ENCODE measurements around the gene CUEDC1.

Gene CUEDC1

GRCh38 chr17:57956291-57957119 lies 1.3 kb upstream of the CUEDC1 start:
- Mint-ChIP-seq H3K4me1 (ENCODE audit: low read depth) (peaks cover 19% of the 10 kb centered on the region), H3K4me3 (peak overlapping the region; percentile 63), H3K36me3 (ENCODE audit: low read depth) (no peaks in the 10 kb centered on the region), H3K9me3 (no peaks in the 10 kb centered on the region), H3K27ac (no peak overlapping the region), H3K27me3 (ENCODE audit: low read depth) (peaks cover 69% of the 10 kb centered on the region)

DNA sequence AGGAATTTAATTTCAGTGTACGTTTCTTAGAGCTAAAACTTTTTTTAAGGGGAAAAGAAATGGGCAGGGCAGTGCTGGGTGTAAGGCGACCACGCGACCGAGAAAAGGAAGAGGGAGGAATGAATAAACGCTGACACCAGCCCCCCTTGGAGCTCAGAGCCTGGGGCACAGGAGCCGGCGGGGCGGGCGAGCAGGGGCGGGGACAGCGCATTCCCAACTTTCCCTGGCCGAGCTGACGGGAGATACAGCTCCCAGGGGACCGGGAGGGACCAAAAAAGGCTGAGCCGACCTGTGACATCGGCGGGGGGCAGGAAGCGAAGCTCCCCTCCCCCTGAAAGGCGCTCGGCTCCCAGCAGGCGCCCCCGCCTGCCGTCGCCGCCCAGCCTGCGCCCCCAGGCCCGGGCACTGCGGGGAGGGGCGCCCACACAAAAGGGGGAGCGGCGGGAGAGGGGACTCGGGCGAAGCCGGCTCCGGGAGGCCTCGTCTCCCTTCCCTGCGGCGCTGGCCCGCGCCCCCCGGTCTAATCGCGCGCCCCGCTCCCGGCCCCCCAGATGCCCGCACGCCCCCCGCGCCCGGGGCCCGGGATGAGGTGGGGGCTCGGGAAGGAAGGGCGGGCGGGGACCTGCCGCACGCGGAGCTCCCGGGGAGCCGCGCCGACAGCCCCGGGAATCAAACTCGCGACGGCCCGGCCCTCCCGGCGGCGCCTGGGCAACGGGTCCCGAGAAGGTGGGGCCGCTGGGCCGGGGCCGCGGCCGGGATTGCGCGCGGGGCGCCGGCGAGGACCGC lies 622 bp downstream of the CUEDC1 start:
- Mint-ChIP-seq H3K9me3 (no peaks in the 10 kb centered on the region), H3K27me3 (ENCODE audit: low read depth) (peaks cover 60% of the 10 kb centered on the region), H3K27ac (no peak overlapping the region)

DNA sequence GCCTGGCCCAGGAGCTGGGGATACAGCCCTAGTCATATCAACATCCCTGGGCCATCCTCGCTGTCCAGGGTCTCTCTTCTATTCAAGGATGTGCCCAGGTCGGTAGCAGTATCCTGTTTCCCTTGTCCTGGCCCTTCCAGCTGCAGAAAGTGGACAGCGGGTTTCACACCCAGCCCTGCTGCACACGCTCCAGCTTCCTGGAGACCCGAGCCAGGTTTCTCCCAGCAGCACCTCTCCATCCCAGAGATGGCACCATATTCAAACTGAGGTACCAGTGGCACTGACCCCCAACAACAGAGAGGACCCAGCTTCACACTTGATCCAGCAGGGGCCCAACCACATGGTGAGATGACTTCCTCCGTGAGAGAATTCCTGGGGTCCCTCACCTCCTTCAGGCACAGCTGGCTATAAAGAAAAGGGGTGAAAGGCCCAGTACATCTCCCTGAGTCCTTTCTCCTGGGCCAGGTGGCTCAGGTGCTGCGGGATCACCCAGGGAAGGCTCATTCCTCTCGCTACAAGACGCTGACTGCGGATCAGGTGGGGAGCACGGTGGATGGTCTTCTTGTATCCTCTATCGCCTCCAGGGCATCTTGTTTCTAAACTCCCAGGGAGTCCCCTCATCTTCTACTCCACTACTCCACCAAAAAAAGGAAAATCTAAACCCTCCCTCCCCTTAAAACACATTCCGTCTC lies 1.4 kb downstream of the CUEDC1 start:
- H3K9me3 Mint-ChIP-seq = no peaks in the 10 kb centered on the region
- peaks cover 56% of the 10 kb centered on the region for H3K27me3 Mint-ChIP-seq (ENCODE audit: low read depth)
- H3K4me3 Mint-ChIP-seq = peak overlapping the region; percentile 62

More for the DNA sequence above, 622 bp downstream of the CUEDC1 start:
- Mint-ChIP-seq H3K4me1 (ENCODE audit: low read depth) (peaks cover 30% of the 10 kb centered on the region), H3K36me3 (ENCODE audit: low read depth) (no peaks in the 10 kb centered on the region), H3K4me3 (peak overlapping the region; percentile 62)

DNA sequence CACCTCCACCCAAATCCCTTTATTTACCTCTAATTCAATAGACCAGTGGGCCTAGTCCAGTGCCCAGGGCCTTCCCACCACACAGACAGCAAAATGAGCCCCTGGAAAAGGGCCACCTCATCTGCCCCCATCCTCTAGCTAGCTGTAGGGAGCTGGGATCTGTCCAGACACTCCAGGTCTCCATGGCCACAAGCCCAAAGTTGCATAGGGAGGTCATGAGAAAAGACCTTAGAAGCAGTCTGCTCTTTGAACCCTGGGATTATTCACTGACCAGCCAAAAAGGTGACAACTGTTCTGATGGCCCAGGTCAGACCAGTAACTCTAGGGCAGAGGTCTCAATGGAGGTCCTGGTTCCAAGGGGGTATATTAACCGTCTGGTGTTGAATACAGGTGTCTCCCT lies 2.0 kb downstream of the CUEDC1 start:
- Mint-ChIP-seq H3K36me3 (ENCODE audit: low read depth) (no peaks in the 10 kb centered on the region), H3K4me1 (ENCODE audit: low read depth) (peaks cover 39% of the 10 kb centered on the region), H3K4me3 (no peak overlapping the region), H3K9me3 (no peaks in the 10 kb centered on the region), H3K27me3 (ENCODE audit: low read depth) (peaks cover 61% of the 10 kb centered on the region), H3K27ac (no peak overlapping the region)

More for the DNA sequence above, 1.4 kb downstream of the CUEDC1 start:
- Mint-ChIP-seq H3K36me3 (ENCODE audit: low read depth) (no peaks in the 10 kb centered on the region), H3K27ac (no peak overlapping the region), H3K4me1 (ENCODE audit: low read depth) (peaks cover 34% of the 10 kb centered on the region)

DNA sequence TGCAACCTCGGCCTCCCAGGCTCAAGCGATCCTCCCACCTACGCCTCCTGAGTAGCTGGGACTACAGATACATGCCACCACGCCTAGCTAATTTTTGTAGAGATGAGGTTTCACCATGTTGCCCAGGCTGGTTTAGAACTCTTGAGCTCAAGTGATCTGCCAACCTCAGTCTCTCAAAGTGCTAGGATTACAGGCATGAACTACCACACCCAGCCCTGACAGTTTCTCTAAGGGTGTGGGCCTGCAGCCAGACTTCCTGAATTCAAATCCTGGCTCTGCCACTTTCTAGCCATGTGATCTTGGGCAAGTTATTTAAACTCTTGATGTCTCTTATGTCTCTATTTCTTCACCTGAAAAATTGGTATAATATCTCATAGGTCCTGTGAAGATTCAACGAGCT lies 5.6 kb downstream of the CUEDC1 start:
- Mint-ChIP-seq H3K36me3 (ENCODE audit: low read depth) (peaks cover 1% of the 10 kb centered on the region), H3K4me3 (no peak overlapping the region), H3K4me1 (ENCODE audit: low read depth) (peaks cover 34% of the 10 kb centered on the region), H3K9me3 (no peaks in the 10 kb centered on the region), H3K27ac (no peak overlapping the region), H3K27me3 (ENCODE audit: low read depth) (peaks cover 61% of the 10 kb centered on the region)

GRCh38 chr17:57948555-57949420 lies 6.4 kb downstream of the CUEDC1 start:
- H3K4me3 Mint-ChIP-seq = no peak overlapping the region
- peaks cover 1% of the 10 kb centered on the region for H3K36me3 Mint-ChIP-seq (ENCODE audit: low read depth)
- H3K4me1 Mint-ChIP-seq (ENCODE audit: low read depth) = peaks cover 34% of the 10 kb centered on the region
- H3K27ac Mint-ChIP-seq = peak overlapping the region; percentile 16
- peaks cover 60% of the 10 kb centered on the region for H3K27me3 Mint-ChIP-seq (ENCODE audit: low read depth)
- no peaks in the 10 kb centered on the region for H3K9me3 Mint-ChIP-seq

DNA sequence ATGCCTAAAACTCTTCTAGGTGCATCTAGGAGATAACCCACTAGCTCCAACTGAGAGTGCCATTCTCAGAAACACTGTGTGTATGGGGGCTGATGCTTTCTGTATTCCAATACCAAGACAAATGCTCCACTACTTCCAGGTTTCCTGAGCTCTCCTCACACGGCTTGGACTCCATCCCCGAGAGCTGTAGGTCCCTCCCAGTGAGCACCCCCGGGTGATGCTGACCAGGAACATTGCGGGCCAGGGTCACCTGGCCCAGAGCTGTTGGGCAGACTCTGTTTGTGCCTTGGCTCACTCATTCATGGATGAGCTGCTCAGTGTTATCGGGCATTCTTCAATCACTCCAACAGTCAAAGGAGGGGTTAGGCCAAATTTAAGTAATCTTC lies 7.0 kb downstream of the CUEDC1 start:
- peaks cover 34% of the 10 kb centered on the region for H3K4me1 Mint-ChIP-seq (ENCODE audit: low read depth)
- peaks cover 60% of the 10 kb centered on the region for H3K27me3 Mint-ChIP-seq (ENCODE audit: low read depth)
- no peak overlapping the region for H3K27ac Mint-ChIP-seq
- no peak overlapping the region for H3K4me3 Mint-ChIP-seq
- no peaks in the 10 kb centered on the region for H3K9me3 Mint-ChIP-seq
- H3K36me3 Mint-ChIP-seq (ENCODE audit: low read depth) = peaks cover 1% of the 10 kb centered on the region

- H3K36me3 Mint-ChIP-seq (ENCODE audit: low read depth) = peaks cover 1% of the 10 kb centered on the region
- peak overlapping the region; percentile 74 for H3K4me3 Mint-ChIP-seq
- H3K27ac Mint-ChIP-seq = no peak overlapping the region
- H3K4me1 Mint-ChIP-seq (ENCODE audit: low read depth) = peaks cover 31% of the 10 kb centered on the region
- H3K9me3 Mint-ChIP-seq = no peaks in the 10 kb centered on the region
- peaks cover 57% of the 10 kb centered on the region for H3K27me3 Mint-ChIP-seq (ENCODE audit: low read depth)
Measured at GRCh38 chr17:57947369-57947768, 7.8 kb downstream of the CUEDC1 start.

- peaks cover 1% of the 10 kb centered on the region for H3K36me3 Mint-ChIP-seq (ENCODE audit: low read depth)
- peak overlapping the region; percentile 74 for H3K4me3 Mint-ChIP-seq
- peaks cover 56% of the 10 kb centered on the region for H3K27me3 Mint-ChIP-seq (ENCODE audit: low read depth)
- peak overlapping the region; percentile 8 for H3K27ac Mint-ChIP-seq
- H3K4me1 Mint-ChIP-seq (ENCODE audit: low read depth) = peaks cover 31% of the 10 kb centered on the region
- H3K9me3 Mint-ChIP-seq = no peaks in the 10 kb centered on the region
Measured at GRCh38 chr17:57946798-57947358, 8.3 kb downstream of the CUEDC1 start.

DNA sequence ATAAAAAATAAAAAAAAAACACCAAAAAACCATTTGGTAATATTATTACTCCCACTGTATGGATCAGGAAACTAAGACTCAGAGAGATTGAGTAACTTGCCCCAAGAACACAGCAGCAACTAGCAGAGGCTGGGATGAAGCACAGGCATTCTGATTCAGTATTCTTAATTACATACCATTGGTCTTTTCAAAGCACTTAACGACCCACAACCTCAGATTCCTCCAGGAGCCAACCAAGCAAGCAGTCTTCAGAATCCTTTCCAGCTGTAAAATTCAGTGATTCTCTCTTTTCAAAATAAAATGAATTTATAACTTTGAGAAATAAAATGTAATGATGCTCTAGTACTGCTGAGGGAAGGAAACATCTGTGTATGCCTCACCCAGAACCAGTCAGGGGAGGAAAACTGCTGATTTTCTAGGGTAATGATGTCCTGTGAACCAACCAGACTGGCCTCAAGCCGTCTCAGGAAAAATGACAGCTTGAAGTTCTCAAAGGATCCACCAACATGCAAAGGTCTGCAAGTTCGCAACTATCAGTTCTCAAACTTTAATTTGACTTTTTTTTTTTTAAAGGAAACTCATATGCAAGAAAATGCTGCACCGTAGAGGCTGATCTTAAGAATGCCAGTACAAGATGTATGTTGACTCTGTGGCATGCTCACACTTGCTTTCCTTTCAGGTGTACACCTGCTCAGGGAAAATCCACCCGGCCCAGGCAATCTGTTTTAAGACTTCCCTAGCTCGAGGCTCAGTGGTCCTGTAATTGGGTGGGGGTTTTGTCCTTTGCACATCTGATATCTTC lies 9.0 kb downstream of the CUEDC1 start:
- peaks cover 32% of the 10 kb centered on the region for H3K4me1 Mint-ChIP-seq (ENCODE audit: low read depth)
- H3K27ac Mint-ChIP-seq = no peak overlapping the region
- peaks cover 53% of the 10 kb centered on the region for H3K27me3 Mint-ChIP-seq (ENCODE audit: low read depth)
- H3K36me3 Mint-ChIP-seq (ENCODE audit: low read depth) = peaks cover 1% of the 10 kb centered on the region
- H3K9me3 Mint-ChIP-seq = no peaks in the 10 kb centered on the region
- peak overlapping the region; percentile 74 for H3K4me3 Mint-ChIP-seq

GRCh38 chr17:57944908-57945307 lies 10.3 kb downstream of the CUEDC1 start:
- Mint-ChIP-seq H3K9me3 (no peaks in the 10 kb centered on the region), H3K4me3 (no peak overlapping the region), H3K27ac (no peak overlapping the region), H3K36me3 (ENCODE audit: low read depth) (peaks cover 1% of the 10 kb centered on the region), H3K4me1 (ENCODE audit: low read depth) (peaks cover 29% of the 10 kb centered on the region), H3K27me3 (ENCODE audit: low read depth) (peaks cover 63% of the 10 kb centered on the region)

- Mint-ChIP-seq H3K36me3 (ENCODE audit: low read depth) (peaks cover 1% of the 10 kb centered on the region), H3K4me3 (no peak overlapping the region), H3K4me1 (ENCODE audit: low read depth) (peaks cover 21% of the 10 kb centered on the region), H3K27ac (no peak overlapping the region), H3K27me3 (ENCODE audit: low read depth) (peaks cover 58% of the 10 kb centered on the region), H3K9me3 (no peaks in the 10 kb centered on the region)
Measured at GRCh38 chr17:57943645-57944044, 11.6 kb downstream of the CUEDC1 start.

- H3K36me3 Mint-ChIP-seq (ENCODE audit: low read depth) = peaks cover 1% of the 10 kb centered on the region
- H3K4me3 Mint-ChIP-seq = no peak overlapping the region
- no peaks in the 10 kb centered on the region for H3K9me3 Mint-ChIP-seq
- peaks cover 53% of the 10 kb centered on the region for H3K27me3 Mint-ChIP-seq (ENCODE audit: low read depth)
- H3K4me1 Mint-ChIP-seq (ENCODE audit: low read depth) = peaks cover 18% of the 10 kb centered on the region
- no peak overlapping the region for H3K27ac Mint-ChIP-seq
Measured at GRCh38 chr17:57943140-57943539, 12.1 kb downstream of the CUEDC1 start.
